Brain microvascular endothelial cell (primary cell): ENCODE data around the gene GPR161.

Source experiments
- DNase-seq: peaks from one replicate; pipeline ENCODE4 v3.0.0-alpha.2; 2020
- H3K27ac ChIP-seq: fragments of 250-450 bp; sonication (Bioruptor Pico); 2 replicates; pipeline ENCODE4 v1.5.1; 2020; ENCODE audit warnings: mild to moderate bottlenecking, moderate library complexity
- H3K27me3 ChIP-seq: fragments of 250-450 bp; sonication (Bioruptor Pico); replicated peaks from 2 replicates; pipeline ENCODE4 v1.5.1; 2020; ENCODE audit warnings: mild to moderate bottlenecking
- H3K36me3 ChIP-seq: fragments of 250-450 bp; sonication (Bioruptor Pico); replicated peaks from 2 replicates; pipeline ENCODE4 v1.5.1; 2020; ENCODE audit warnings: mild to moderate bottlenecking
- H3K4me3 ChIP-seq: 2 replicates; pipeline ENCODE4 v1.5.1; 2011; ENCODE audit warnings: low read depth, mild to moderate bottlenecking, control low read depth, low read length, moderate library complexity
- in situ Hi-C: cut with HindIII; loops from 2 replicates; pipeline ENCODE4 v1.10.0; 2017; ENCODE audit warnings: low sequenced_read_pairs, low pct_ligation_motif_present
- TF ChIP-seq, protein P1 (sequence below): IDR thresholded peaks from 2 replicates; pipeline ENCODE4 v1.5.1; 2011; ENCODE audit warnings: low read depth, mild to moderate bottlenecking, moderate library complexity, low read length, control low read depth, inconsistent platforms; ENCODE audit errors: missing control alignments

Gene GPR161

DNA sequence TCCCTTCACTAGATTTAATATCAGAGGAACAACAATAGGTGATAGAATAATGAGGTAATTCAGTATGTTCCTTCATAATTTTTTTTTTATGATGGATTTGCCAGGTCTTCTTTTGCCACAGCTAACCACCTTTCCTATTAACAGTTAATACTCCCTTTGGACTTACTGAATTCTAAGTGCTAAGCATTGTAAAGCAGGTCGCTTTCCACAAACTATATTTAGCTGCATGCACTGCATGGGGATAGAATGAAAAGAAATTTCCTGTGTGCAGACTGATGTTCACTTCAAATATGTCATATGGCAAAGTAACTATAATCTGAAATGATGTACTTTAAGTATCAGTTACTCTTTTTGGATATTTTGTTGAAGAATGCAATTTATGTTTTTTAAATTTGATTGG, 85.8 kb downstream of the GPR161 start:
- no peak for DNase-seq
- in situ Hi-C loops = no loop called here

DNA sequence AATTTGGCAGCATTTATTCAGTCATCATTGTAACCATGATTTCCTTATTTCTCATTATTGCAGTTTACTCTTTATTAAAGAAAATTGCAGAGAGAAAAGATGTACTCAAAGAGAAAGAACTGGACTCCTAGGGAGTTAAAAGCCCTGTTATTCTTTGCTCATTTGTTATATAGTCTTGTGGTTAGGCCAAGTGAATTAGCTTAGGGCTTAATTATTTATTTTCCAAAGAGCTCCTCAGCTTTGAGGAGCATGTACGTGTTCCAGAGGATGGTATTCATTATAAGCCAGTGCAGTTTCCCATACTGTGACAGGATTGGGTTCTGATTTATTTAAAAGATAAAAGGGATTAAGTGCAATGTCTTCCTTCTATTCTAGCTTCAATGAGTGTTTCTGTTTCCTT, 86.4 kb downstream of the GPR161 start:
- H3K27me3 ChIP-seq = no peaks in the 10 kb centered on the region
- TF ChIP-seq, protein P1, sequence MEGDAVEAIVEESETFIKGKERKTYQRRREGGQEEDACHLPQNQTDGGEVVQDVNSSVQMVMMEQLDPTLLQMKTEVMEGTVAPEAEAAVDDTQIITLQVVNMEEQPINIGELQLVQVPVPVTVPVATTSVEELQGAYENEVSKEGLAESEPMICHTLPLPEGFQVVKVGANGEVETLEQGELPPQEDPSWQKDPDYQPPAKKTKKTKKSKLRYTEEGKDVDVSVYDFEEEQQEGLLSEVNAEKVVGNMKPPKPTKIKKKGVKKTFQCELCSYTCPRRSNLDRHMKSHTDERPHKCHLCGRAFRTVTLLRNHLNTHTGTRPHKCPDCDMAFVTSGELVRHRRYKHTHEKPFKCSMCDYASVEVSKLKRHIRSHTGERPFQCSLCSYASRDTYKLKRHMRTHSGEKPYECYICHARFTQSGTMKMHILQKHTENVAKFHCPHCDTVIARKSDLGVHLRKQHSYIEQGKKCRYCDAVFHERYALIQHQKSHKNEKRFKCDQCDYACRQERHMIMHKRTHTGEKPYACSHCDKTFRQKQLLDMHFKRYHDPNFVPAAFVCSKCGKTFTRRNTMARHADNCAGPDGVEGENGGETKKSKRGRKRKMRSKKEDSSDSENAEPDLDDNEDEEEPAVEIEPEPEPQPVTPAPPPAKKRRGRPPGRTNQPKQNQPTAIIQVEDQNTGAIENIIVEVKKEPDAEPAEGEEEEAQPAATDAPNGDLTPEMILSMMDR = no peak
- H3K36me3 ChIP-seq = no peaks in the 10 kb centered on the region
- no peak overlapping the region for H3K4me3 ChIP-seq
- in situ Hi-C loops = no loop called here
- H3K27ac ChIP-seq = no peak overlapping the region
- no peak for DNase-seq

More for the DNA sequence above, 85.8 kb downstream of the GPR161 start:
- Histone ChIP-seq H3K36me3 (no peaks in the 10 kb centered on the region), H3K27me3 (no peaks in the 10 kb centered on the region), H3K27ac (no peak overlapping the region), H3K4me3 (no peak overlapping the region)
- TF ChIP-seq, protein P1 = no peak

DNA sequence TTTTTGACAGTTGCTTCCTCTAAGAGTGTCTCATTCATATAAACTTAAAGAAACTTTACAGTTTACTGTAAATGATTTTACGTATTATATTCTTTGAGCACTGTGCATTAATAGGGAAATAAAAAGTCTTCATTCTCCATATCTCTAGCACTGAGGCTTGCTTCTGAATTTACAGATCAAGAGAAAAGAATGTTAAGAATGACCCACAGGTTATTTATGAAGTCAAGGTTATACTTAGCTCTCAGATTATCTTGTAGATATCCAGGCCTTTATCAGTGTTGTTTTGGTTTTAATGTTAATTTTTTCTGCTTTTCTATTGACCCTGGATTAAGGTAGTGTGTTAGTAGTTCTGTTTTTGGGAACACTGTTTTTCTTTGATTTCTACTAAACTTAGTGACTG, 91.4 kb downstream of the GPR161 start:
- TF ChIP-seq, protein P1 = no peak
- Histone ChIP-seq H3K4me3 (no peak overlapping the region), H3K27ac (no peak overlapping the region), H3K27me3 (no peaks in the 10 kb centered on the region), H3K36me3 (peaks cover 8% of the 10 kb centered on the region)
- in situ Hi-C loops = no loop called here
- no peak for DNase-seq

DNA sequence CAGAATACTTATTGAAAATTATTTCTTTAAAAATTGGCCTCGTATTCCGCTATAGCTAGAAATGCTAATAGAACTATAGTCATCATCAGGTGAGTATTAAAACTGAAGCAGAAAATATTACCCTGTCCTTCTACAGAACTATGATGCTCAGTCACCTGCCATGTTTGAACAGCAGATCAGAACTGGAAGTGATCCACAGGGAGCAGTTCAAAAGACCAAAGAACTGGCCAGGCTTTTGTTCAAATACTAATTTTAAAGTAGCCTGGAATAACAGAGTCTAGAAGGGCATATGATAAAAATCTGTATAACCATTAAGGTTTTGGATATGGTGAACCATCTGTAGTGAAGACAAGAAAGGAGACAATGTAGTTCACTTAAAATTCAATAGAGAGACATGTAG, 94.4 kb downstream of the GPR161 start:
- H3K27ac ChIP-seq = no peak overlapping the region

DNA sequence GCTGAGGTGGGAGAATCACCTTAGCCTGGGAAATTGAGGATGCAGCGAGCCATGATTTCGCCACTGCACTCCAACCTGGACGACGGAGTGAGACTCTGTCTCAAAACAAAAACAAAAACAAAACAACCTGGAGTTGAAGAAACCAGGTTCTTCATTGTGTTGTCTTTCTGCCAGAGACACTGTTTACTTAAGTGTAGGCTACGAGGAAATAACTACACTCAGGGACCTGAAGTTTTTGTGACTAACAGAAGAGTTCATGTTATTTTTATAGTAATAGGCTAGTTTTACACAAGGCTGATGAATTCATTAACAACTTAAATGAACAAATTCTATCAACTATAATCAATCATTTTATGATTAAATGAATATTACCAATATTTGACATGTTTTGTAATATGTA, 101.4 kb downstream of the GPR161 start:
- Histone ChIP-seq H3K27ac (no peak overlapping the region), H3K27me3 (no peaks in the 10 kb centered on the region), H3K36me3 (no peaks in the 10 kb centered on the region), H3K4me3 (no peak overlapping the region)
- TF ChIP-seq, protein P1 = no peak
- in situ Hi-C loops = no loop called here
- no peak for DNase-seq

More for the DNA sequence above, 94.4 kb downstream of the GPR161 start:
- TF ChIP-seq, protein P1 = no peak
- DNase-seq = no peak
- no peak overlapping the region for H3K4me3 ChIP-seq
- no peaks in the 10 kb centered on the region for H3K27me3 ChIP-seq
- H3K36me3 ChIP-seq = peaks cover 8% of the 10 kb centered on the region
- in situ Hi-C loops = no loop called here

DNA sequence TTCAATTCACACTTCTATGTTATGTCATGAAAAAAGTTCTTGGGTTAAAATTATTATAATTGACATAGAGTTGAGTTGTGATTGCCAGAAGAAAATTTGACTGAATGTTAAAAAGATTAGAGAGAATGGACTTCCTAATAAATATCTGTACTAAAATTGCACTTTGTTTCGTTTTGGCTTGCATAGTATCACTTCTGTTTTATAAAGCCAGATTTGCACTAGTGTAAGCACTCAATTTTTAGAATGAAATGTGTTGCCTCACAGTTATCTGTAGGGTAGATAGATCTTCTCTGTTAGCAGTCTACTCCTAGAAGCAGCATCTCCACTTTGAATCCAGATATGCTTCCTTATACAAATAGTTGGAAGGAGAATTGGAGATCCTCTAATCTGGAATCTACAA, 104.7 kb downstream of the GPR161 start:
- H3K27ac ChIP-seq = no peak overlapping the region
- no peak for DNase-seq
- in situ Hi-C loops = no loop called here
- TF ChIP-seq, protein P1 = no peak
- no peaks in the 10 kb centered on the region for H3K27me3 ChIP-seq
- H3K36me3 ChIP-seq = no peaks in the 10 kb centered on the region
- H3K4me3 ChIP-seq = no peak overlapping the region
